DND-41 (cell line): ENCODE data around the gene SLC2A11.
"Not testable (repeated sequence)": the region's sequence is repeated elsewhere in the genome, so short reads cannot be mapped to it uniquely, and the experiment has no call there.

Experiments used
- ATAC-seq: fragments of 200-7000 bp; cut with Tn5 transposase; 3 replicates; pipeline ENCODE4 v1.9.1; 2021; ENCODE audit warnings: low read depth; ENCODE audit not compliant: insufficient read depth
- DNase-seq: peaks from one replicate; pipeline ENCODE4 v3.0.0-alpha.2; 2020
- H2AFZ ChIP-seq: 2 replicates; pipeline ENCODE4 v1.6.0; 2012; ENCODE audit warnings: low read depth, low read length
- H3K27ac ChIP-seq: 2 replicates; pipeline ENCODE4 v1.5.1; 2012; ENCODE audit warnings: low read length, inconsistent platforms
- H3K27me3 ChIP-seq: fragments of 200-600 bp; sonication (generic); 2 replicates; pipeline ENCODE4 v1.6.0; 2012; ENCODE audit warnings: low read length, mild to moderate bottlenecking, inconsistent platforms; ENCODE audit not compliant: insufficient read depth, poor library complexity
- H3K36me3 ChIP-seq: 2 replicates; pipeline ENCODE4 v1.5.1; 2012; ENCODE audit warnings: low read length, inconsistent platforms; ENCODE audit not compliant: insufficient read depth
- H3K4me1 ChIP-seq: 2 replicates; pipeline ENCODE4 v1.5.1; 2012; ENCODE audit warnings: mild to moderate bottlenecking, low read length; ENCODE audit not compliant: insufficient read depth
- H3K4me2 ChIP-seq: 2 replicates; pipeline ENCODE4 v1.6.0; 2012; ENCODE audit warnings: mild to moderate bottlenecking, moderate library complexity, low read length, inconsistent platforms; ENCODE audit not compliant: insufficient read depth
- H3K4me3 ChIP-seq, 2 experiments: fragments of 200-600 bp in 1 of 2; shearing (Covaris generic) in 1 of 2; 2 replicates each; pipeline ENCODE4 v1.5.1; 2012 to 2016; ENCODE audit warnings: inconsistent platforms in 2 of 2, low read length in 2 of 2, mild to moderate bottlenecking in 2 of 2, low read depth in 1 of 2, moderate library complexity in 1 of 2
- H3K79me2 ChIP-seq: 2 replicates; pipeline ENCODE4 v1.6.0; 2012; ENCODE audit warnings: low read length, inconsistent platforms; ENCODE audit not compliant: insufficient read depth
- H3K9ac ChIP-seq: 2 replicates; pipeline ENCODE4 v1.6.0; 2012; ENCODE audit warnings: low read depth, mild to moderate bottlenecking, inconsistent platforms, low read length, moderate library complexity
- H3K9me3 ChIP-seq: 2 replicates; pipeline ENCODE4 v1.5.1; 2012; ENCODE audit warnings: low read length, moderate library complexity, mild to moderate bottlenecking, inconsistent platforms; ENCODE audit not compliant: insufficient read depth, severe bottlenecking
- H4K20me1 ChIP-seq: 2 replicates; pipeline ENCODE4 v1.6.0; 2012; ENCODE audit warnings: low read length; ENCODE audit not compliant: insufficient read depth
- EZH2 ChIP-seq: IDR thresholded peaks from 3 replicates; pipeline ENCODE4 v1.6.1; 2012; ENCODE audit warnings: borderline replicate concordance, low read depth, mild to moderate bottlenecking, moderate library complexity, low read length, inconsistent platforms; ENCODE audit not compliant: severe bottlenecking
- TF ChIP-seq, protein P1 (sequence below): IDR thresholded peaks from 2 replicates; pipeline ENCODE4 v1.5.1; 2012; ENCODE audit warnings: borderline replicate concordance, low read length, moderate library complexity, mild to moderate bottlenecking; ENCODE audit not compliant: poor library complexity, severe bottlenecking; ENCODE audit errors: extremely low read depth

The SLC2A11 gene

DNA sequence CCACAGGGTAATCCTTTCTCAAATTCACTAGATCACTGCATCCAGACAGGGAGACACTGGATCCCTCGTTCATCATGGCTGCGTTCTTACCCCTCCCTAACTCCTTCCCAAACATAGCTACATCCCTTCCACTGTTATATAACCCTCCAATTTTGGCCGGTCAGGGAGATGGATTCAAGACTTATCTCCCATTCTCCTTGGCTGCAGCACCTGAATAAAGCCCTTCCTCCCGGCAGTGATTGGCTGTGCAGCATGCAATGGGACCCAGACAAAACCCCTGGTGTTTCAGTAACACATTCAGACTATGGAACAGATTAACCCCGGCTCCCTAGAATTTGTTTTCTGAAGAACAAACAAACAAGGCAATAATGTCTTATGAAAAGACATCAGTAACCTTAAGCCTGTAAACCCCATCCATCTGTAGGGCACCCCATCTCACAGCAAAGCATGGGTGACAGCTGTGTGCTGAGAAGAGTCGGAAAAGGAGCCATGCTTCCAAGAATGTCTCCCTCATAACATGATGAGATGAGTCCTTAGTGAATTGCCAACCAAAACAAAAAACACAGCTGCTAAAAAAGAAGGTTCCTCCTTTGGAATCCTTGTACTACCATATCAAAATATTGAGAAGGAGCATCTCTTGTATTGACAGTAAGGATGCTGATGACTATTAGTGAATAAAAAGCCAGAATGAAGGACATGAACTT lies 41.5 kb downstream of the SLC2A11 start:
- no peak for TF ChIP-seq EZH2
- TF ChIP-seq, protein P1, sequence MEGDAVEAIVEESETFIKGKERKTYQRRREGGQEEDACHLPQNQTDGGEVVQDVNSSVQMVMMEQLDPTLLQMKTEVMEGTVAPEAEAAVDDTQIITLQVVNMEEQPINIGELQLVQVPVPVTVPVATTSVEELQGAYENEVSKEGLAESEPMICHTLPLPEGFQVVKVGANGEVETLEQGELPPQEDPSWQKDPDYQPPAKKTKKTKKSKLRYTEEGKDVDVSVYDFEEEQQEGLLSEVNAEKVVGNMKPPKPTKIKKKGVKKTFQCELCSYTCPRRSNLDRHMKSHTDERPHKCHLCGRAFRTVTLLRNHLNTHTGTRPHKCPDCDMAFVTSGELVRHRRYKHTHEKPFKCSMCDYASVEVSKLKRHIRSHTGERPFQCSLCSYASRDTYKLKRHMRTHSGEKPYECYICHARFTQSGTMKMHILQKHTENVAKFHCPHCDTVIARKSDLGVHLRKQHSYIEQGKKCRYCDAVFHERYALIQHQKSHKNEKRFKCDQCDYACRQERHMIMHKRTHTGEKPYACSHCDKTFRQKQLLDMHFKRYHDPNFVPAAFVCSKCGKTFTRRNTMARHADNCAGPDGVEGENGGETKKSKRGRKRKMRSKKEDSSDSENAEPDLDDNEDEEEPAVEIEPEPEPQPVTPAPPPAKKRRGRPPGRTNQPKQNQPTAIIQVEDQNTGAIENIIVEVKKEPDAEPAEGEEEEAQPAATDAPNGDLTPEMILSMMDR: no peak
- Histone ChIP-seq H3K9me3 (no peaks in the 10 kb centered on the region), H4K20me1 (peaks cover 24% of the 10 kb centered on the region), H3K27me3 (no peaks in the 10 kb centered on the region), H2AFZ (no peak overlapping the region), H3K4me2 (no peak overlapping the region), H3K36me3 (peaks cover 29% of the 10 kb centered on the region), H3K4me3 (no peak overlapping the region), H3K9ac (no peak overlapping the region), H3K79me2 (peaks cover 29% of the 10 kb centered on the region), H3K27ac (no peak overlapping the region), H3K4me1 (peaks cover 24% of the 10 kb centered on the region)
- no peak for DNase-seq
- ATAC-seq: no peak

DNA sequence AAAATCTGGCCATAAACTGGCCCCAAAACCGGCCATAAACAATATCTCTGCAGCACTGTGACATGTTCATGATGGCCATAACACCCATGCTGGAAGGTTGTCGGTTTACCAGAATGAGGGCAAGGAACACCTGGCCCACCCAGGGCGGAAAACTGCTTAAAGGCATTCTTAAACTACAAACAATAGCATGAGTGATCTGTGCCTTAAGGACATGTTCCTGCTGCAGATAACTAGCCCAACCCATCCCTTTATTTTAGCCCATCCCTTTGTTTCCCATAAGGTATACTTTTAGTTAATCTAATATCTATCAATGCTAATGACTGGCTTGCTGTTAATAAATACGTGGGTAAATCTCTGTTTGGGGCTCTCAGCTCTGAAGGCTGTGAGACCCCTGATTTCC lies 42.6 kb downstream of the SLC2A11 start:
- ATAC-seq, H2AFZ ChIP-seq, H3K4me3 ChIP-seq, DNase-seq, H3K4me2 ChIP-seq, H3K27me3 ChIP-seq, H3K27ac ChIP-seq, H3K9me3 ChIP-seq, H3K9ac ChIP-seq: not testable (repeated sequence)
- H3K79me2 ChIP-seq: peaks cover 18% of the 10 kb centered on the region
- peaks cover 19% of the 10 kb centered on the region for H3K4me1 ChIP-seq
- peaks cover 22% of the 10 kb centered on the region for H3K36me3 ChIP-seq
- peaks cover 23% of the 10 kb centered on the region for H4K20me1 ChIP-seq

DNA sequence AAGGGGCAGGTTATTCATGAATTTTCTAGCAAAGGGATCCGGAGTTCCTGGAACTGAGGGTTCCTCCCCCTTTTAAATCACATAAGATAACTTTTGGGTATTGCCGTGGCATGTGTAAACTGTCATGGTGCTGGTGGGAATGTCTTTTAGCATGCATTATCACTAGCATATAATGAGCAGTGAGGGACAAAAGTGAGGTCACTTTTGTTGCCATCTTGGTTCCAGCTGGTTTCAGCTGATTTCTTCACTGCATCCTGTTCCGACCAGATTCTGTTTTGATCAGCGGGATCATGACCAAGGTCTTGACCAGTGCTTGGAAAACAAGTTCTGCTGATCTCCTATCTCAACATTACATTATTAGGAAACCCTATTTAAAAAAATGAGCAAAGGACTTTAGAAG lies 43.9 kb downstream of the SLC2A11 start:
- Histone ChIP-seq H3K9me3 (no peaks in the 10 kb centered on the region), H3K4me3 (no peak overlapping the region), H3K27ac (no peak overlapping the region), H3K79me2 (peaks cover 5% of the 10 kb centered on the region), H3K4me1 (peaks cover 6% of the 10 kb centered on the region), H2AFZ (no peak overlapping the region), H3K36me3 (peaks cover 8% of the 10 kb centered on the region), H3K27me3 (no peaks in the 10 kb centered on the region), H3K9ac (no peak overlapping the region), H3K4me2 (no peak overlapping the region), H4K20me1 (peaks cover 10% of the 10 kb centered on the region)
- TF ChIP-seq, protein P1: no peak
- TF ChIP-seq EZH2: no peak
- DNase-seq (no peak), ATAC-seq (no peak)

DNA sequence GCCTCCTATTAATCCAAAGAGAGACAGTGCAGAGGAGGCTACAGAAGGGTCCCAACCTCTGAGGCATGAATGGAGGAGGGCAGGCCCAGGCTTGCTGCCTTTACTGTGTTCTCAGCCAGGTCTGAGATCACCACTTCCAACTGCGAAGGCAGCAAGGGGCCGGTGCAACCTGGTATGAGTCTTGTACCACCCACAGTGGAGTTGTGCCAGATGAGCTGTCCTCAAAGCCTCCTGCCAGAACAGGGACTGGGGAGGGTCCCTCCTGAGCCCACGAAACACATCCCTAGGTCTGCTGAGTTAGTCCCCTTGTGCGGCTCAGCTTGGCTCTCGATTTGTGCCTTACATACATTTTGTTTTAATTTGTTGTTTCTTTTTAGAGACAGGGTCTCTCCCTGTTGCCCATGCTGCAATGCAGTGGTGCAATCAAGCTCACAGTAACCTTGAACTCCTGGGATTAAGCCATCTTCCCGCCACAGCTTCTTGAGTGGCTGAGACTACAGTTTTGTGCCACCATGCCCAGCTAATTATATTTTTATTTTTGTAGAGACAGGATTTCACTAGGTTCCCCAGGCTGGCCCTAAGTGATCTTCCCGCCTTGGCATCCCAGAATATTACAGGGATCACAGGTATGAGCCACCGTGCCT lies 45.8 kb downstream of the SLC2A11 start:
- H3K4me3 ChIP-seq: no peak overlapping the region
- ATAC-seq (no peak), DNase-seq (no peak)

More for the DNA sequence above, 45.8 kb downstream of the SLC2A11 start:
- H3K9me3 ChIP-seq: no peaks in the 10 kb centered on the region
- no peaks in the 10 kb centered on the region for H4K20me1 ChIP-seq
- H2AFZ ChIP-seq: no peak overlapping the region
- H3K79me2 ChIP-seq: no peaks in the 10 kb centered on the region
- no peak overlapping the region for H3K4me2 ChIP-seq
- no peaks in the 10 kb centered on the region for H3K27me3 ChIP-seq
- no peak for TF ChIP-seq EZH2
- TF ChIP-seq, protein P1: no peak
- H3K36me3 ChIP-seq: no peaks in the 10 kb centered on the region
- H3K27ac ChIP-seq: no peak overlapping the region
- no peaks in the 10 kb centered on the region for H3K4me1 ChIP-seq
- no peak overlapping the region for H3K9ac ChIP-seq
